Right lobe of liver (tissue), 6 donors: Measurements from ENCODE around the gene SFXN1. TPM values are rescaled to one million over a fixed set of nuclear protein-coding genes. Genes with fewer than 3 reads are reported as not detected.
A peak's percentile ranks its signal among the peaks of the same experiment; 100 is the strongest.
"Not testable (repeated sequence)": the region's sequence is repeated elsewhere in the genome, so short reads cannot be mapped to it uniquely, and the experiment has no call there.

Experiments used
- ATAC-seq, 4 donors: fragments of 200-7000 bp; cut with Tn5 transposase; one replicate each; pipeline ENCODE4 v1.9.1; 2020; ENCODE audit warnings: mild to moderate bottlenecking in 4 of 4, moderate library complexity in 4 of 4
- DNase-seq, 3 donors: peaks; one replicate each; pipeline ENCODE4 v3.0.0-alpha.2; 2020
- H3K27ac ChIP-seq, 3 donors: fragments of 200-600 bp; one replicate each; pipeline ENCODE4 v1.8.0; 2022
- H3K27me3 ChIP-seq, 2 donors: fragments of 200-600 bp; one replicate each; pipeline ENCODE4 v1.8.0; 2022
- H3K36me3 ChIP-seq, 4 donors: fragments of 200-600 bp; sonication (generic) in 1 of 4; one replicate each; pipeline versions ENCODE4 v1.5.1 to v1.8.0; 2017 to 2022; ENCODE audit warnings: control low read depth in 1 of 4
- H3K4me1 ChIP-seq, 4 donors: fragments of 200-600 bp; sonication (generic) in 1 of 4; one replicate each; pipeline versions ENCODE4 v1.5.1 to v1.8.0; 2017 to 2022; ENCODE audit warnings: control low read depth in 1 of 4
- H3K4me3 ChIP-seq, 3 donors: fragments of 200-600 bp; one replicate each; pipeline ENCODE4 v1.8.0; 2022
- H3K9me3 ChIP-seq, 4 donors: fragments of 200-600 bp; sonication (generic) in 1 of 4; one replicate each; pipeline versions ENCODE4 v1.5.1 to v1.8.0; 2017 to 2022; ENCODE audit warnings: control low read depth in 1 of 4
- POLR2A ChIP-seq: fragments of 450-650 bp; IDR thresholded peaks from one replicate; pipeline ENCODE4 v1.6.1; 2017; ENCODE audit warnings: antibody characterized with exemption, mild to moderate bottlenecking
- WGBS: methylation state at CpG from one replicate; pipeline ENCODE4 v1.1.6; 2018; ENCODE audit warnings: low coverage, low lambda C conversion rate; ENCODE audit not compliant: insufficient coverage; ENCODE audit errors: missing lambda C conversion rate; 5-methylcytosine and 5-hydroxymethylcytosine counted together
- intact Hi-C, 2 donors: fragments of 100-400 bp; cut with DNase I; formaldehyde crosslinking; loops; one replicate each; pipeline versions ENCODE4 v1.11.2 to v1.14.1; 2022
- total RNA-seq, 6 experiments: library from RNA; depleted of rRNA in 2 of 6; stranded (reverse); fragments of >200 nt in 2 of 6; fragmentation: NEBNext Ultra II Directional in 3 of 6; extraction: Animal tissue kit (Norgen Biotek cat#: 25700) in 3 of 6; gene quantifications; one replicate each; pipeline versions ENCODE4 v1.1.0 to v1.2.4, GENCODE V29; 2016 to 2023
- TF ChIP-seq, protein P1 (sequence below), 4 donors: fragments of 200-600 bp in 3 of 4; fragments of 450-650 bp in 1 of 4; IDR thresholded peaks; one replicate each; pipeline versions ENCODE4 v1.5.1 to v1.8.0; 2016 to 2022; ENCODE audit warnings: antibody characterized with exemption in 4 of 4, mild to moderate bottlenecking in 2 of 4
- donor health status: DM: no; HTN: yes; CAD: no.
- donor health status: DM: no; HTN: no; CAD: no.
- donor health status: DM: no; HTN: no; CAD: no.
- donor health status: DM: no; HTN: yes; CAD: no.
- donor health status: DM: no; HTN: yes; CAD: no.

The SFXN1 gene
- total RNA-seq, 6 experiments from 2014 or later, result 58.9 to 123 (median 89.1) TPM

DNA sequence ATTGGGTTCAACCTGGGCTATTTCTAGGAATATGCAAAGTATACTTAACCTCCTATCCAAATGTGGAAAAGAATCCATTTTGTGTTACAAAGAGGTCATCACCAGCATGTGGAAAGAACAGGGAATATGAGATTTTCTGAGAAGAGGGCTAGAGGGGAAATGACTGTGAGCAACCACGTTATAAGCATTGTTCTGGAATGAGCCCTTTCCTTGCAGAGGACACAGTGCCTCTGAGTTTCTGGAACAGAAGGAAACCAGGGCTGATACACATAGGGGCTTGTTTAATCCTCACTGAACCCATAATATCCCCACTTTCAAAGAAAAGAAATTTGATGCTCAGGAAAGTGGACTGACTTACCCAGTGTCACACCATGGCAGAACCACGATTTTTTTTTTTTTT lies 53.0 kb downstream of the SFXN1 start:
- ATAC-seq (no peak), DNase-seq (no peak)
- WGBS, result 26% methylated on average over 2 of the region's 2 CpGs
- H3K9me3 ChIP-seq, result no peaks in the 10 kb centered on the region
- H3K36me3 ChIP-seq, result peaks cover 0 to 29% (median 16%) of the 10 kb centered on the region in 4 donors
- no peaks in the 10 kb centered on the region for H3K4me1 ChIP-seq
- no peak overlapping the region for H3K4me3 ChIP-seq
- TF ChIP-seq, protein P1, sequence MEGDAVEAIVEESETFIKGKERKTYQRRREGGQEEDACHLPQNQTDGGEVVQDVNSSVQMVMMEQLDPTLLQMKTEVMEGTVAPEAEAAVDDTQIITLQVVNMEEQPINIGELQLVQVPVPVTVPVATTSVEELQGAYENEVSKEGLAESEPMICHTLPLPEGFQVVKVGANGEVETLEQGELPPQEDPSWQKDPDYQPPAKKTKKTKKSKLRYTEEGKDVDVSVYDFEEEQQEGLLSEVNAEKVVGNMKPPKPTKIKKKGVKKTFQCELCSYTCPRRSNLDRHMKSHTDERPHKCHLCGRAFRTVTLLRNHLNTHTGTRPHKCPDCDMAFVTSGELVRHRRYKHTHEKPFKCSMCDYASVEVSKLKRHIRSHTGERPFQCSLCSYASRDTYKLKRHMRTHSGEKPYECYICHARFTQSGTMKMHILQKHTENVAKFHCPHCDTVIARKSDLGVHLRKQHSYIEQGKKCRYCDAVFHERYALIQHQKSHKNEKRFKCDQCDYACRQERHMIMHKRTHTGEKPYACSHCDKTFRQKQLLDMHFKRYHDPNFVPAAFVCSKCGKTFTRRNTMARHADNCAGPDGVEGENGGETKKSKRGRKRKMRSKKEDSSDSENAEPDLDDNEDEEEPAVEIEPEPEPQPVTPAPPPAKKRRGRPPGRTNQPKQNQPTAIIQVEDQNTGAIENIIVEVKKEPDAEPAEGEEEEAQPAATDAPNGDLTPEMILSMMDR (IDR thresholded peaks at IDR 0.05), result no peak
- no peak for TF ChIP-seq POLR2A
- intact Hi-C loops, result loop anchor here in 1 of 2 donors (10.0 kb wide), 1 partner anchor 173 kb away; no protein-coding TSS in a partner anchor
- no peak overlapping the region for H3K27ac ChIP-seq
- no peaks in the 10 kb centered on the region for H3K27me3 ChIP-seq

DNA sequence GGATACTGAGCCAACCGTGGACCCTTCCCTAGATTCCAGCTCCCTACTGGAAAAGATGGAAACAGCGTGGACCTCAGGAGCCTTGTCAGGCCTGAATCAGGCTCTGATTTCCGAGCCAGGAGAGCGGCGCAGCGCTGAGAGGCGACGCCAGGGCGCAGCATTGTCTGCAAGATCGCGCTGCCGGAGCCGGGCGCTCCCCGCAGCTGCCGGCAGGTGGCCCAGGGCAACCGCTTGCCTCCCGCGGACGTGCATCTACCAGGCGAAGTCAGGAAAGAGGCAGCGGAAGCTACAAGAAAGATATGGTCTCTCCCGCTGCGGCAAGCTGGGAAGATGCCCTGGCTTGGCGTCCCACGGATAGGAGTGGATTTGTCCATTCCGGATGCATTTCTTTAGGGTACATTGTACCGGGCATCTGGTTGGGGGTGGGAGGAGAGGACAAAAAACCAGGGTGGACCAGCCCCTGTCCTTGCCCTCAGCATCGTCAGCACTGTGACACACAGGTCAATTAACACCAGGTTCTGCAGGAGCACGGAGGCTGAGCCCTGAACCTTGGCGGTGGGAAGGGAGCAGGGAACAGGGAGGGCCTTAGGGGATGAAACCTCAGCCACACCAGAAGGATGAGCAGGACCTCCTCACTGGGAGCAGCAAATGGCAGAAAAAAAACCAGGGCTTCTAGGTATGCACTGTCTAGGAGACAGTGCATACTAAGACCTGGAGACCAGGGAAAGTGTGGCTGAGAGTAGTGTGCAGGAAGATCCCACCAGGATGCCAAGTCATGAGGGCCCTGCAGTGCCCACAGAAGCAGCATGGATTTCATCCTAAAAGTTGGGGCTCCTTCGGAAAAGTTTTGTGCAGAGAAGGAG lies 55.9 kb downstream of the SFXN1 start:
- Histone ChIP-seq H3K4me1 (no peaks in the 10 kb centered on the region), H3K9me3 (no peaks in the 10 kb centered on the region), H3K27me3 (no peaks in the 10 kb centered on the region), H3K27ac (no peak overlapping the region), H3K36me3 (peaks cover 0 to 12% (median 2%) of the 10 kb centered on the region in 4 donors), H3K4me3 (no peak overlapping the region)
- WGBS, result 15% methylated on average over 7 of the region's 32 CpGs
- ATAC-seq, result peak; percentile 97 to 100 (median 99)
- intact Hi-C loops, result loop anchor here in 1 of 2 donors (10.0 kb wide), 1 partner anchor 170 kb away; no protein-coding TSS in a partner anchor
- no peak for TF ChIP-seq POLR2A
- TF ChIP-seq, protein P1 (IDR thresholded peaks at IDR 0.05), result peak; percentile 97 to 99 (median 99)
- peak; percentile 76 to 86 (median 85) for DNase-seq

DNA sequence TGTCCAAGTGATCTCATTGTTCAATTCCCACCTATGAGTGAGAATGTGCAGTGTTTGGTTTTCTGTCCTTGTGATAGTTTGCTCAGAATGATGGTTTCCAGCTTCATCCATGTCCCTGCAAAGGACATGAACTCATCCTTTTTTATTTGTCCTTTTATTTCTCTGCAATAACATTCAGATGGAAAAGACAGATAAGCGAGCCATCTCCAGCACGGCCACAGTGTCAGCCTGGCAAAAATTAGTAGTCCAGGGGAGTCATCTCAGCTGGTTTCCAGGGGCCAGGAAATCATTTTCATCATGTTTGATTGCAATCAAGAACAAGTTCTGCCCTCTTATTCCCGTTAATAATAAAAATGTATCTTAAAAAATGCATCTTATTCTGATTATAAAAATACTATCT lies 57.0 kb downstream of the SFXN1 start:
- not testable (repeated sequence) for H3K27ac ChIP-seq, ATAC-seq, H3K4me3 ChIP-seq, H3K9me3 ChIP-seq, H3K4me1 ChIP-seq, H3K27me3 ChIP-seq, DNase-seq, H3K36me3 ChIP-seq
- intact Hi-C loops, result loop anchor here in 1 of 2 donors (10.0 kb wide), 1 partner anchor 169 kb away; no protein-coding TSS in a partner anchor
- 44% methylated on average over 3 of the region's 3 CpGs for WGBS

DNA sequence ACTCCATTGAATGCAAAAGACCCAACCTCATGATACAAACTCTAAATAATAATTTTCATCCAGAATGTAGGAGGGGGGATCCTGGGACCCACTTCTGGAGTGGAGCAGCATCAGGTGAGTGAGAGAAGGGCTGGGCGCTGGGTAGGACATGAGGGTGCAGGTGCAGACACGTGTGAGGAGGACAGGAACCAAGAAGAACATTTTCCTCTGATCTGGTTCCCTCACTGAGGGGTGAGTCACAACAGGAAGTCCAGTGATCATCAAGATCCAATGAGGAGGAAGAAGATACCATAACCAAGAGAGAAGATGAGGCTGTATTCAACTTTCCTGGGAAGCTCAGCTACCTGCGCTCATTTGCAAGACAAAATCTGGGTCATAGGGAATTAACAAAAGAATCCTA lies 57.4 kb downstream of the SFXN1 start:
- ATAC-seq (no peak), DNase-seq (no peak)
- WGBS, result 52% methylated on average over 2 of the region's 3 CpGs
- intact Hi-C loops, result loop anchor here in 1 of 2 donors (10.0 kb wide), 1 partner anchor 169 kb away; no protein-coding TSS in a partner anchor
- Histone ChIP-seq H3K36me3 (no peaks in the 10 kb centered on the region), H3K27ac (no peak overlapping the region), H3K9me3 (no peaks in the 10 kb centered on the region), H3K27me3 (no peaks in the 10 kb centered on the region), H3K4me1 (no peaks in the 10 kb centered on the region), H3K4me3 (no peak overlapping the region)
- TF ChIP-seq POLR2A, result no peak
- TF ChIP-seq, protein P1 (IDR thresholded peaks at IDR 0.05), result no peak

DNA sequence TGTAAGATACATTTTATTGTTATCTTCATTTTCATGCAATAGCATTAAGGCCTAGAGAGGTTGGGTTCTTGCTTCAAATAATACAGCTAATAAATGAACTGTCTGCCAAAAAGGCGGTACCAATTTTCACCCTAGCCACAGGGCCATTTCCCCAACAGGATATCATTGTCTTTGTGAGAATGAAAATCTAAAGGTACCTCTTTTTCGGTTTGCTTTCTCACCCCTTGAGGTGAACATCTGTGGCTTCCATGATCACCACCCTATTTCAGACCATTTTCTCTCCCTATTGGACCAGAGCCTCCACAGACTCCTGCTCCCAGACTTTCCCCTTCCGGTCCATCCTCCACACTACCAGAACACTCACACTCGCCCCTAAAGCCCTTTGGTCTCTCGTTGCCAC lies 60.2 kb downstream of the SFXN1 start:
- ATAC-seq (no peak), DNase-seq (no peak)
- no peak overlapping the region for H3K27ac ChIP-seq
- intact Hi-C loops, result loop anchor here in 1 of 2 donors (10.0 kb wide), 1 partner anchor 166 kb away; no protein-coding TSS in a partner anchor
- H3K9me3 ChIP-seq, result no peaks in the 10 kb centered on the region
- H3K36me3 ChIP-seq, result no peaks in the 10 kb centered on the region
- no peaks in the 10 kb centered on the region for H3K27me3 ChIP-seq
- WGBS, result 70% methylated on average over 2 of the region's 5 CpGs
- H3K4me3 ChIP-seq, result no peak overlapping the region
- no peaks in the 10 kb centered on the region for H3K4me1 ChIP-seq
- no peak for TF ChIP-seq POLR2A
- TF ChIP-seq, protein P1 (IDR thresholded peaks at IDR 0.05), result no peak
